Measurements from ENCODE around the gene ARAF.

The ARAF gene

DNA sequence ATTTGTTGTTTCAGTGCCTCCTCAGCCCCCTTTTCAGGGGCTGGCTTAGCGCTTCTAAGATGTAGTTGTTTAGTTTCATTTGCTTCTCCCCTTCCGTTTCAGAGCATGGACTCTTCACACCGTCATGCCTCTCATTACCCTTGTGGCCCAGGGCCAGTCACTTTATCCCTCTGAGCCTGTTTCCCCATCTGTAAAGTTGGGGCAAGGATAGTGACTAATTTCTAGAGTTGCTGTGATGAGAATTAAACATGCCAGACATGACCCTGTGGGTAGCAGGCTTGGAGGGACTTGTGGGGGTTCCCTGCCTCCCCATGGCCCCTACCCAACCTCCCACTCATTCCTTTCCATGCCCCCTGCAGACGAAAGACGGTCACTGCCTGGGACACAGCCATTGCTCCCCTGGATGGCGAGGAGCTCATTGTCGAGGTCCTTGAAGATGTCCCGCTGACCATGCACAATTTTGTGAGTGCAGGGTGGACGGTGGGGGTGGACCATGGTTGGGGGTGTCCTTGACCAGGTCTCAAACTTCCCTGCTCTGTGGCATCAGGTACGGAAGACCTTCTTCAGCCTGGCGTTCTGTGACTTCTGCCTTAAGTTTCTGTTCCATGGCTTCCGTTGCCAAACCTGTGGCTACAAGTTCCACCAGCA, 3.6 kb downstream of the ARAF start:
- no peak for DNase-seq

DNA sequence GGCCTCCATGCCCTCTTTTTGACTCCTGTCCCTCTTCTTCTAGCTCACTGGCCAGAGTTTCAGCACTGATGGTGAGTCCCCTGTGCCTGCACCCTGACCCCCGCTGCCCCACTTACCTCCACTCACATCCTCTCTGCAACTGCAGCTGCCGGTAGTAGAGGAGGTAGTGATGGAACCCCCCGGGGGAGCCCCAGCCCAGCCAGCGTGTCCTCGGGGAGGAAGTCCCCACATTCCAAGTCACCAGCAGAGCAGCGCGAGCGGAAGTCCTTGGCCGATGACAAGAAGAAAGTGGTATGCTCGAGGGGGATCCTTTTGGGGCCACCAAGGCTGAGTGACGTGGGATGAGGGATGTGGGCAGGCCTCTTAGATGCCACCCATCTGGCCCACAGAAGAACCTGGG, 5.8 kb downstream of the ARAF start:
- DNase-seq, result no peak

GRCh38 chrX:47568656-47569295, 7.8 kb downstream of the ARAF start:
- peak; percentile 15 for DNase-seq

GRCh38 chrX:47570794-47571193, 9.8 kb downstream of the ARAF start:
- DNase-seq, result no peak

GRCh38 chrX:47571215-47571614, 10.2 kb downstream of the ARAF start:
- DNase-seq, result no peak

- no peak for DNase-seq
Observed at GRCh38 chrX:47571896-47572295, 10.9 kb downstream of the ARAF start.

GRCh38 chrX:47572773-47573340, 11.9 kb downstream of the ARAF start:
- DNase-seq, result no peak

DNA sequence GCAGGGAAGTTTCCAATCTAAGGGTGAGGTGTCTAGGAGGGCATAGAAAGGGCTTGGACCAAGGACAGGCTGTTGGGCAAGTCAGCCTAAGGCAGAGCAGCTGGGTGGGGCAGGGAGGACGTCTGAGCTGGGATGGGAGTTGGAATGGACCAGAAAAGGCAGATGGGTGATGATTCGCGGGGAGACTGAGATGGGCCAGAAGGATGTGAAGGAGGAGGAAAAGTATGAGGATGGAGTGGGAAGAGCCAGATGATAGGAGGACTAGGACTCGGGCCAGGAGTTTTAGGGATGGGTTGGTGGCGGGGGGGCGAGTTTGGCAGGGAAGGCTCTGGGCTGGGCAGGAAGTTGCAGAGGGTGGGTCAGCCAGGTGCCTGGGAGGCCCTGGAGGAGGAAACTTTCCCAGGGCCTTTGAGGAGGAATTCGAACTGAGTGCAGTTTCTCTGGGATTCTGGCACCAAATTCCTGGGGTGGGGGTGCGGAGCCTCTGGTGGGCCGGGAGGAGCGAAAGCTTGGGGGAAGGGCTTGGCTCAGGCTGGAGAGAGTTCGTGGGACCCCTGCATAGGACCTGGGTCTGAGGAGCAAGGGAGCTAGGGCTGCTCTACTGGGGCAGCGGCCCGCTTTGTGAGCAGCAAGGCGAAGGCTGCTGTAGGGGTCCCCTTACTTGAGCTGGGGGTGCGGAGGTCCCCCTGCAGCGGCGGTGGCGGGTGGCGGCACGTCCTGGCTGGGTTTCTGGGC, 12.5 kb downstream of the ARAF start:
- peak; percentile 85 for DNase-seq

DNA sequence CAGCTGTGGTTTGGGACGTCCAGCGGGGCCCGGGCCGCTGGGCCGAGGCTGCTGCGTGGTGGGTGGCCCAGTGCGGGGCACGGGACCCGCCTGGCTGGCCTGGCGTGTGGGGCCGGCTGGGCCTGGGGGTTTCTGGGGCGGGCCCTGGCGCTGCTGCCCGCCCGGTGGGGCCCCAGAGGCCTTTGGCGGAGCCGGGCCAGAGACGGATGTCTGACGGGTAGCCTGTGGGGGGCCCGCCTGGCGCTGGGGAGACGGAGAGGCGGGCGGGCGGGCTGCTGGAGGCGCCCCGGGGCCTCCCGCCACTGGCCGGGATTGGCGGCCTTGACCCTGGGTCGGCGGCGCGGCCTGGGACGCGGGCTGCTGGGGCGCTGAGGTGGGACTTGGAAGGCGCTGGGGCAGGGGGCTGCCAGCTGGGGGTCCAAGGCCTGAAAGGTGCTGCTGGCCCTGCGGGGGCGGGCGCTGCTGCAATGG, 13.1 kb downstream of the ARAF start:
- DNase-seq, result no peak

- DNase-seq, result peak; percentile 47
Observed at GRCh38 chrX:47574547-47575301, 13.7 kb downstream of the ARAF start.

GRCh38 chrX:47576021-47576898, 15.3 kb downstream of the ARAF start:
- DNase-seq, result no peak

DNA sequence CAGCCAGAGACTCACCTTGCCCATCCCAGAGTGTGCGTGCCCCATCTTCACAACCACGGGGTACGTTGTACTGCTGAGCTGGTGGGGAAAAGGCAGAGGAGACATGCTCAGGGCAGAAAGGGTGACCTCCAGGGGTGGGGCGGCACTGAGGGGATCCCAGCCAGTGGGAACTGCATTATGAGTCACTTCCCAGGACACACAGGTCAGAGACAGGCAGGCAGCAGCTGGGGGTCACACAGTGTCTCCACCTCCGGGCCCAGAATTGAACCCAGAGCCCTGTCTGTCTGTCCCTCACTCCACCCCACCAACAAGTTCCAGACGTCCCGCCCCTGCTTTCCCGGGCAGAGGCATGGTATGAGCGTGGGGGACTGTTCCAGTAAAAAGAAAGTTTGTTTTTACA, 16.4 kb downstream of the ARAF start:
- no peak for DNase-seq

DNA sequence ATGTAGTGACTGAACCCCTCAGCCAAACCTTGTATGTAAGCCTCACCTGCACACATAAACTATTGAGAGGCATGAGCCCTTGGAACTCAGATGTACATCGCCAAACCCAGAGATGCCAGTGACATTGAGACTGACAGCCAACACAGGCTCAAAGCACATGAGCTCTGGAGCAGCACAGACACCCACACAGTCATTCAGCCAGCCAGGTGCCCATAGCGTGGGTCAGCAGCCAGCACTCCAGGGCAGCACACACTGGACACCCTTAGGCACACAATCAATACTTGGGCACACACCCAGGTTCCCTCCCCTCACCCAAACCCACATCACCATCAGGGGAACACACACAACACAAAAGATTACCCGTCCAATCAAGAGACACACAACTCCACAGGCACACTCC, 16.9 kb downstream of the ARAF start:
- DNase-seq, result no peak

DNA sequence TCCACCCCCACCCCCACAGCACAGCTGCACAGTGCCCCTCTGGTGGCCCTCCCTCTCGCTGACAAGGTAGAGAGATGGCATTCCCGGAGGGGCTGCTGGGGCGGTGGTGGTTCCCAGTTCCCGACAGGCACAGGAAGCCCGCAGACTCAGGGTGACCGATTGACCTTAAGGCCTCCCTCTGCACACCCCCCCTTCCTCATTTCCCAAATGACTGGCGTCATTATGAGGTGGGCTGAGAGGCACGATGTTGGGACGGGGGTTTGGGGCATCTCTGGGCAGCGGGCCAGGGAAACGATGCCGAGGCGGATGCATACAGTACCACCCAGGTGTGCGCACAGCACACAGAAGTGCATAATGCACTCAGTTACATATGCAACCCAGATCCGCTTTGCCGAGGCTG, 17.7 kb downstream of the ARAF start:
- DNase-seq, result no peak

GRCh38 chrX:47579537-47579936, 18.5 kb downstream of the ARAF start:
- DNase-seq, result no peak

DNA sequence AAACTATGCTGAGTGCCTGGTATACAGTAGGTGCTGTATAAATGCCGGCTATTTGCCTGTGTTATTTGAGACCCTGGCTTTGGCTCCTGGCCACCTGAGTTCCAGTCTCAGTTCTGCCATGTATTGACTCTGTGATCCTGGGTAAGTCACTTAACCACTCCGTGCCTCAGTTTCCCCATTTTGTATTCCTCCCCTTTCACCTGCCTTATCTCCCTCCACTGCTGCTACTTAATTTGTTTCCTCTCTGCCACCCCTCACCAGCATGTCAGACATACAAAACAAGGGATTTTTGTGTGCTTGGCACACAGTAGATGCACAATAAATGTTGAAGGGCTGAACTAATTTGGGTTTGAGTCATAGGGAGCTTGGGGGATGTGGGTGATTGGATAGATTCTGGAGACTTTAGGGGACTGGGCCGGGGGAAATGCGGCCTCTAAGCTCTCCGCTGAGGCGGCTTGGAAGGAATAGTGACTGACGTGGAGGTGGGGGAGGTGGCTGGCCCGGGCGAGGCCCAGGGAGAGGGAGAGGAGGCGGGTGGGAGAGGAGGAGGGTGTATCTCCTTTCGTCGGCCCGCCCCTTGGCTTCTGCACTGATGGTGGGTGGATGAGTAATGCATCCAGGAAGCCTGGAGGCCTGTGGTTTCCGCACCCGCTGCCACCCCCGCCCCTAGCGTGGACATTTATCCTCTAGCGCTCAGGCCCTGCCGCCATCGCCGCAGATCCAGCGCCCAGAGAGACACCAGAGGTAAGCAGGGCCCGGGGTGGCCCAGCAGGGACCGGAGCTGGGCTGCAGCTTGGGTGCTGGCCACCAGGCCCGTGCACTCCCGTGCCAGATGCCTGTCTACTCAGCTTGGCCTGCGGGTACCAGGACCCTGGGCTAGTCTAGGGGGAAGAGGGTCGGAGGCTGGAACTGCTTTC, 21.0 kb downstream of the ARAF start, which contains the start of gene TIMP1:
TIMP1 (plus strand) TSS at position 706 of the 917 bp plus-strand sequence. CDS start 980 bp downstream, outside the sequence.
- DNase-seq, result peak; percentile 90

- no peak for DNase-seq
Observed at GRCh38 chrX:47583240-47583861, 22.3 kb downstream of the ARAF start.

DNA sequence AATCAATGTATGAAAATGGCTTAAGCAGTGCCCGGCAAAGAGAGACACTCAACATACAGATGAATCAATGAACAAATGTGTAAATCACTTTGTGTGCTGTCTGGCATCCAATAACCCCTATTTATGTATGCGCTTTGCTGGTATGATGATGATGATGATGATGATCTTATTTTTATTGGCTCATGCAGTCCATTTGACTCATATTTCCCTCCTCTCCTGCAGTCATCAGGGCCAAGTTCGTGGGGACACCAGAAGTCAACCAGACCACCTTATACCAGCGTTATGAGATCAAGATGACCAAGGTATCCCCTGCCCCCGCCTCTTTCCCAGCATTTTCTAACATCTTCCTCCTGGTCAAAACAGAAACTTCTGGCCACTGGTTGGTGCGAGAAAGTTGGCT, 23.7 kb downstream of the ARAF start:
- no peak for DNase-seq

GRCh38 chrX:47585273-47585672, 24.3 kb downstream of the ARAF start:
- no peak for DNase-seq

Data from eye (tissue), 1 donor.